OCI-LY1 (cell line): ENCODE data around the gene KRT32.

Source experiments
- H2AFZ ChIP-seq: fragments of 200-600 bp; sonication (generic), shearing (Covaris generic); 2 replicates; pipeline ENCODE4 v1.6.0; 2014; ENCODE audit warnings: antibody characterized with exemption, mild to moderate bottlenecking, low read length
- H3F3A ChIP-seq: fragments of 200-600 bp; sonication (generic), shearing (Covaris generic); 2 replicates; pipeline ENCODE4 v1.6.0; 2014; ENCODE audit warnings: mild to moderate bottlenecking, antibody characterized with exemption, low read length, moderate library complexity; ENCODE audit not compliant: insufficient read depth
- H3K27ac ChIP-seq: fragments of 200-600 bp; sonication (generic); 2 replicates; pipeline ENCODE4 v1.5.1; 2014; ENCODE audit warnings: low read length, mixed run types, mild to moderate bottlenecking, low read depth; ENCODE audit not compliant: poor library complexity, severe bottlenecking
- H3K27me3 ChIP-seq: fragments of 200-600 bp; sonication (generic); 2 replicates; pipeline ENCODE4 v1.6.0; 2014; ENCODE audit warnings: antibody characterized with exemption, mild to moderate bottlenecking, low read length, moderate library complexity; ENCODE audit not compliant: insufficient read depth
- H3K36me3 ChIP-seq: fragments of 200-600 bp; sonication (generic); 2 replicates; pipeline ENCODE4 v1.6.1; 2014; ENCODE audit warnings: mild to moderate bottlenecking, antibody characterized with exemption, low read length, moderate library complexity, mixed read lengths; ENCODE audit not compliant: insufficient read depth
- H3K4me1 ChIP-seq: fragments of 200-600 bp; sonication (generic); 2 replicates; pipeline ENCODE4 v1.5.1; 2014; ENCODE audit warnings: mild to moderate bottlenecking, low read length, moderate library complexity; ENCODE audit not compliant: insufficient read depth, severe bottlenecking
- H3K4me2 ChIP-seq: fragments of 200-600 bp; sonication (generic), shearing (Covaris generic); 2 replicates; pipeline ENCODE4 v1.6.1; 2014; ENCODE audit warnings: low read length
- H3K4me3 ChIP-seq: fragments of 200-600 bp; sonication (generic); 2 replicates; pipeline ENCODE4 v1.5.1; 2014; ENCODE audit warnings: low read length, low read depth, mild to moderate bottlenecking, mixed read lengths; ENCODE audit not compliant: poor library complexity, severe bottlenecking
- H3K79me2 ChIP-seq: fragments of 200-600 bp; shearing (Covaris generic); 2 replicates; pipeline ENCODE4 v1.6.1; 2016; ENCODE audit warnings: mixed run types, low read length, mixed read lengths; ENCODE audit not compliant: insufficient read depth
- H3K9ac ChIP-seq: fragments of 200-600 bp; sonication (generic), shearing (Covaris generic); 2 replicates; pipeline ENCODE4 v1.6.1; 2014; ENCODE audit warnings: mild to moderate bottlenecking, low read length, mixed read lengths
- H3K9me2 ChIP-seq: fragments of 200-600 bp; sonication (generic), shearing (Covaris generic); 2 replicates; pipeline ENCODE4 v1.6.1; 2014; ENCODE audit warnings: low read depth, mild to moderate bottlenecking, low read length, mixed read lengths
- H3K9me3 ChIP-seq: fragments of 200-600 bp; shearing (Covaris generic); 2 replicates; pipeline ENCODE4 v1.6.1; 2014; ENCODE audit warnings: low read length, mixed read lengths
- H4K20me1 ChIP-seq: fragments of 200-600 bp; sonication (generic), shearing (Covaris generic); 2 replicates; pipeline ENCODE4 v1.6.0; 2016; ENCODE audit warnings: mild to moderate bottlenecking, low read length; ENCODE audit not compliant: insufficient read depth
- EZH2 ChIP-seq: fragments of 200-600 bp; sonication (generic), shearing (Covaris generic); IDR thresholded peaks from 2 replicates; pipeline ENCODE4 v1.8.0; 2017; ENCODE audit warnings: borderline replicate concordance, mixed run types, mild to moderate bottlenecking, antibody characterized with exemption, low read length, moderate library complexity, mixed read lengths
- TF ChIP-seq, protein P1 (sequence below): fragments of 200-600 bp; sonication (generic), shearing (Covaris generic); IDR thresholded peaks from 2 replicates; pipeline ENCODE4 v1.5.1; 2017; ENCODE audit warnings: mild to moderate bottlenecking, antibody characterized with exemption, low read length, moderate library complexity, mixed read lengths

KRT32 gene

DNA sequence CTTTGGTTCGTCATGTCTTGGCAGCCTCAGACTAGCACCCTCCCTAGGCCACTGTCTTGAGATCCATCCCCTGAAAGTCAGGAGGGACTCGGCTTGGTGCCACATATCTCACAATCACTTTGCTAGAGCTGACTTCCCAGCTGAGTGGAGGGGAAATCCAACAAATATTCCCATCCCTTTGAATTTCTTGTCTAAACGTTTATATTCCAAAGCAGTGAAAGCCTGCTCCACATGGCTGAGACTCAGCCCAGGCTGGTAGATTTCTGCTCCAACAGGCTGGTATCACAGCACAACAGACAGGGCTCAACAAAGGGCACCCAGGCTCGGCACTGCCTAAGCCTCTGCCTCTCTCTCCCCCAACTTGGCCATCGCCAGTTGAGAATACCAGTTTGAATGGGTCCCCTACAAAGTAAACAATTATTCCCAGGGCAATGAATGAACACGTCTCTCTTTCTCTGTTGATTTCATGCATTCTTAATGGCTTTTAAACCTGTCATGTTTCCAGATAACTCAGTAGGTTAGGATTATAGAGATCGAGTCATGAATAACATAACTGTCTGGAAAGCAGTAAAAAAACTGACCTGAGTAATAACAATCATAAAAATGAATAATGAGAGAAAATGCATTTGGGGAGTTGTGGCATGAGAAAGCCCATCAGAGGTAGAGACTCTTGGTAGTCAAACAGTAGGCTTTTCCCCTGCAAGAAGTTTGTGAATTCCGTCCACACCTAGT lies 37.2 kb upstream of the KRT32 start:
- Histone ChIP-seq H3K36me3 (no peaks in the 10 kb centered on the region), H2AFZ (no peak overlapping the region), H4K20me1 (no peaks in the 10 kb centered on the region), H3K4me1 (no peaks in the 10 kb centered on the region), H3K4me2 (no peak overlapping the region), H3K4me3 (no peak overlapping the region), H3K79me2 (no peaks in the 10 kb centered on the region), H3F3A (no peaks in the 10 kb centered on the region), H3K27me3 (no peaks in the 10 kb centered on the region; the same call in 1 of the 2 replicates), H3K9me3 (no peaks in the 10 kb centered on the region), H3K9ac (no peak overlapping the region), H3K27ac (no peak overlapping the region), H3K9me2 (no peaks in the 10 kb centered on the region)
- no peak for TF ChIP-seq EZH2

DNA sequence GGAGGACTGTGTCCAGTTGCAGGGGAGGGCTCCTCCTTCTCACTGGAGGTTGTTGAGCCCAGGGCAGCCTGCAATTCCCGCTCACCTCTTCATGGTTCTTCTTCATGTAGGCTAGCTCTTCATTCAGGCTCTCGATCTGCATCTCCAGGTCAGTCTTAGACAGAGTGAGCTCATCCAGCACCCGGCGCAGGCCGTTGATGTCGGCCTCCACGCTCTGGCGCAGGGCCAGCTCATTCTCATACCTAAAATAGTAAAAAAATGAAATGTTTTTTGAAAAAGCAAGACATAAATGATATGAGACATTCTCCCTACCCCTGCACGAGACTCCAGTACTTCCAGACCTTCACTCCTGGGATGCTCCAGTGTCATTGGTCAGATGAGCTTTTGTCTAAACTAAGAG lies 36.0 kb upstream of the KRT32 start:
- TF ChIP-seq, protein P1, sequence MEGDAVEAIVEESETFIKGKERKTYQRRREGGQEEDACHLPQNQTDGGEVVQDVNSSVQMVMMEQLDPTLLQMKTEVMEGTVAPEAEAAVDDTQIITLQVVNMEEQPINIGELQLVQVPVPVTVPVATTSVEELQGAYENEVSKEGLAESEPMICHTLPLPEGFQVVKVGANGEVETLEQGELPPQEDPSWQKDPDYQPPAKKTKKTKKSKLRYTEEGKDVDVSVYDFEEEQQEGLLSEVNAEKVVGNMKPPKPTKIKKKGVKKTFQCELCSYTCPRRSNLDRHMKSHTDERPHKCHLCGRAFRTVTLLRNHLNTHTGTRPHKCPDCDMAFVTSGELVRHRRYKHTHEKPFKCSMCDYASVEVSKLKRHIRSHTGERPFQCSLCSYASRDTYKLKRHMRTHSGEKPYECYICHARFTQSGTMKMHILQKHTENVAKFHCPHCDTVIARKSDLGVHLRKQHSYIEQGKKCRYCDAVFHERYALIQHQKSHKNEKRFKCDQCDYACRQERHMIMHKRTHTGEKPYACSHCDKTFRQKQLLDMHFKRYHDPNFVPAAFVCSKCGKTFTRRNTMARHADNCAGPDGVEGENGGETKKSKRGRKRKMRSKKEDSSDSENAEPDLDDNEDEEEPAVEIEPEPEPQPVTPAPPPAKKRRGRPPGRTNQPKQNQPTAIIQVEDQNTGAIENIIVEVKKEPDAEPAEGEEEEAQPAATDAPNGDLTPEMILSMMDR, result no peak
- no peak for TF ChIP-seq EZH2
- Histone ChIP-seq H3K79me2 (no peaks in the 10 kb centered on the region), H3K36me3 (no peaks in the 10 kb centered on the region), H4K20me1 (no peaks in the 10 kb centered on the region), H3K4me2 (no peak overlapping the region), H3K9me3 (no peaks in the 10 kb centered on the region), H3K4me3 (no peak overlapping the region), H3K9me2 (no peaks in the 10 kb centered on the region), H2AFZ (no peak overlapping the region), H3F3A (no peaks in the 10 kb centered on the region), H3K27ac (no peak overlapping the region), H3K27me3 (no peaks in the 10 kb centered on the region; the same call in 1 of the 2 replicates), H3K9ac (no peak overlapping the region), H3K4me1 (no peaks in the 10 kb centered on the region)

DNA sequence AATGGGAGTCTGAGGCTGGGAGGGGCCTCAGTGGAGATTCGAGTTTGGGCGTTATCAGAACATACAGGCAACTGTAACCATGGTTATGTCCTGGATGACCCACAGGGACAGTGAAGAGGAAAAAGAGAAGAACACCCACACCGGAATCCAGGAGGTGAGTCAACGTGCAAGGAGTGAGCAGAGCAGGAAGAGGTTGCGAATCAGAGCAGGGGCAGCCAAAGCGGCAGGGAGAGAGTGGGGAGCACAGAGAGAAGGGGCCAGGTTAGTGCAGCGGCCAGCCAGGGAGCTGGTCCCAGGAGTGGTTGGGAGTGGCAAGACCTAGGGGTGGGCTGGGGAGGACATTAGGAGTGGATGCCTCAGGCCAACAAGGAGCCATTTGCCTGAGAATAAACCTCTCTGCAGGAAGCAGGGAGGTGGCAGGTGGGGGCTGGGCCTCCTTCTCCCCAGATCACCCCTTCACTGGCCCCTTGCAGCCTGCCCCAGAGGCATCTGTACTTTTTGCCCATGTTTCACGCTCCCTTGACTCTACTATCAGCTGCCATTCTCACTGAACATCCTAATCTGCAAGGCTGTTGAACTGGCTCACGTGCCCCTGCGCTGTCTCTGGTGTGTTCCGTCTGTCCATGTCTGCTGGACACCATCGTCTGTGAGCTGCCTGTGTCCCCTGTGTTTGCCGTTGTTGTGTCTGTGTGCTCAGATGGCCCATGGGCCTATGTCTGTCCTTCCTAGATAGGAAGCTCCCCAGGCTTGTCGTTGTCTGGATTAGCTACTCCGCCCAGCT lies 33.1 kb upstream of the KRT32 start:
- Histone ChIP-seq H4K20me1 (no peaks in the 10 kb centered on the region), H3K27me3 (no peaks in the 10 kb centered on the region; the same call in 1 of the 2 replicates), H3K36me3 (no peaks in the 10 kb centered on the region), H3K9ac (no peak overlapping the region), H3K4me2 (no peak overlapping the region), H3K9me2 (no peaks in the 10 kb centered on the region), H3K4me3 (no peak overlapping the region), H3K9me3 (no peaks in the 10 kb centered on the region), H3F3A (no peaks in the 10 kb centered on the region), H2AFZ (no peak overlapping the region), H3K27ac (no peak overlapping the region), H3K79me2 (no peaks in the 10 kb centered on the region), H3K4me1 (no peaks in the 10 kb centered on the region)
- TF ChIP-seq EZH2, result no peak
- TF ChIP-seq, protein P1, result no peak
